GM18858 (cell line): Measurements from ENCODE around the gene SENP6.
"Not testable (repeated sequence)": the region's sequence is repeated elsewhere in the genome, so short reads cannot be mapped to it uniquely, and the experiment has no call there.

ENCODE experiments used
- ATAC-seq: cut with Tn5 transposase; IDR thresholded peaks from one replicate; pipeline ENCODE4 v1.9.1; 2021; ENCODE audit not compliant: unreplicated experiment

SENP6 gene

GRCh38 chr6:75605635-75606034, 4.0 kb downstream of the SENP6 start:
- ATAC-seq: no peak

GRCh38 chr6:75608304-75608703, 6.6 kb downstream of the SENP6 start:
- ATAC-seq: no peak

DNA sequence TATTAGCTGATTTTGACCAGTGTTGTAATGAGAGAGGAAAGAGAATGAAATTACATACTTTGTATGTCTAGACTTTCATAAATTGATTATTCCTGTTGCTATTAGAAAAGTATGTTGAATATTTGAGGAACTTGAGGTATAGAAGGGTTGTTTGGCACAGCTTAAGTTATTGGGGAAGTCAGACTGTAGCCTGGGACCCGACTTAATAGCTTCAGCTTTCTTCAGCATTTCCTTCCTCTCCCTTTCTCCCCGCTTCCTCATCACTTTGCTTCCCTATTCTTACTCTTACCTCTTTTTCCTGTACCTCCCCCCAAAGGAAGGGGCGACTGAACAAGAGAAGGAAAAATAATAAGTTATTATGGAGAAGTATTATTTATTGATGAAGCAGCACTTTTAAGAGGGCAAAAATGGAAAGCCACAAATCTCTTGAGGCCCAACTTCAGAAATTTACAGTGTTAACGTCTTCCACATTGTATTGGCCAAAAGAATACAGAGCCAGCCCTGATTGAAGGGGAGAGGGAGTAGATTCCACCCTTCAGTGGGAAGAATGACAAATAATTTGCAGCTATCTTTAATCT, 7.4 kb downstream of the SENP6 start:
- ATAC-seq: no peak

- no peak for ATAC-seq
Observed at GRCh38 chr6:75609639-75610590, 8.2 kb downstream of the SENP6 start.

DNA sequence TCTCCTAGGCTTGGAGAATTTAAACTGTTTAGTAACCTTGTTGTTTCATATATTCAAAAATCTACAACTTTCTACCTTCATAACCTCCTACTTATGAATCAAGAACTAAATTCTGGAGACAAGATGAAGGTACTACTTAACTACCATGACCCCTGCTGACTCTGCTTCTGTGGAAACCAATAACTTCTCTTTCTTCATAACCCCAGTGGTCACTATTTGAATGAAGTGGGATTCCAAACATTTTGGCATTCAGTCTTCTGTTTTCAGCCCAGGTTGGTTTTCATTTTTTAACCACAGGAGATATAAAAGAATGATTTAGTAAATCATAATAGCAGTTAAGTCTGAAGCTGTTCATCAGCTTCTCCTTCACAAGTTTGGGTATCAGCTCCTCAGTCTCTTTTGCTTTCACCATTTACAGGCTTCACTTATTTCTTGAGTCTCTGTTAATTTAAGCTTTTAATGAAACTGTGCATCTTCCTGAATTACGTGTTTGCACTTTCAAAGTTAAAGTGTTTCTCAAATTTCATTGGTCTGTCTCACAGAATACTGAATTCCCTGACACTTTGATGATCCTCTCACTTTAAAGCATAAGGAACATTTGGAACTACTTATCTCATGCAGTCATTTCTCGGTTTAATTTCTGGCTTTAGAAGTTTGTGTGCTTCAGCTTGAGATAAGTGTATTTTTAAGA, 9.5 kb downstream of the SENP6 start:
- ATAC-seq: no peak

GRCh38 chr6:75611702-75612375, 10.2 kb downstream of the SENP6 start:
- ATAC-seq: peak; percentile 45

- peak; percentile 11 for ATAC-seq
Observed at GRCh38 chr6:75612434-75612833, 10.8 kb downstream of the SENP6 start.

DNA sequence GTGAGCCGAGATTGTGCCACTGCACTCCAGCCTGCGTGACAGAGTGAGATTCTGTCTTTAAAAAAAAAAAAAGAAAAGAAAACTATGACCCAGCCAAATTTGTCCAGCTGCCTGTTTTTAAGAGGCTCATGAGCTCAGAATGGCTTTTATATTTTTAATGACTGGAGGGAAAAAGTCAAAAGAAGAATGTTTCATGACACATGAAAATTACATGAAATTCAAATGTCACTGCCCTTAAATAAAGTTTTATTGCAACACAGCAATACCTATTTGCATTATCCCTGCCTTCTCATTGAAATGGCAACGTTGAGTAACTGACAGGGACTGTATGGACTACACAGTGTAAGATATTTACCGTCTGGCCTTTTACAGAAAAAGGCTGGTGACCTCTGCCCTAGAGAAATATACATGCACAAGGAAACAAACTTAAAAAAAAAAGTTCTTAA, 11.4 kb downstream of the SENP6 start:
- no peak for ATAC-seq

DNA sequence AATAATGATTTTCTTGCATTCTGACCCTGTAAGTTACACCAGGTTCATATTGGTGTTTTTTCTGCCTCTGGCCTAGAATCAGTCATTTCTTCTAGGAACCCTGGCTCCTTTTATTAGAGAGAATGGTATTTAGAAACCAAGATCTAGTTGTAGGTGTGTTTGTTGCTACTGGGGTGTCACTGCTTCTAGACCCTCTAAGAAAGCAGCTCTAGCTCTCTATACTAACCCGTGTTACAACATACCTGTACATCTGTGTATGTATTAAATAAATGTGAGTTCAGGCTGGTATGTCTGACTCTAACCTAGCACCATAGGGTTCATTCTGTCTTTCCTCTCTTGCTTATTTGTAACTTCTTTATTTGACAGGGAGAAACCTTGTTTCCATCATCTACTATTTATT, 16.8 kb downstream of the SENP6 start:
- ATAC-seq: no peak

GRCh38 chr6:75619230-75619899, 17.7 kb downstream of the SENP6 start:
- ATAC-seq: no peak

- no peak for ATAC-seq
Observed at GRCh38 chr6:75620381-75621304, 19.0 kb downstream of the SENP6 start.

- no peak for ATAC-seq
Observed at GRCh38 chr6:75621846-75622245, 20.2 kb downstream of the SENP6 start.

GRCh38 chr6:75623491-75623890, 21.8 kb downstream of the SENP6 start:
- no peak for ATAC-seq

- no peak for ATAC-seq
Observed at GRCh38 chr6:75624335-75624734, 22.7 kb downstream of the SENP6 start.

GRCh38 chr6:75624988-75625387, 23.3 kb downstream of the SENP6 start:
- no peak for ATAC-seq

GRCh38 chr6:75626561-75626960, 24.9 kb downstream of the SENP6 start:
- ATAC-seq: no peak

DNA sequence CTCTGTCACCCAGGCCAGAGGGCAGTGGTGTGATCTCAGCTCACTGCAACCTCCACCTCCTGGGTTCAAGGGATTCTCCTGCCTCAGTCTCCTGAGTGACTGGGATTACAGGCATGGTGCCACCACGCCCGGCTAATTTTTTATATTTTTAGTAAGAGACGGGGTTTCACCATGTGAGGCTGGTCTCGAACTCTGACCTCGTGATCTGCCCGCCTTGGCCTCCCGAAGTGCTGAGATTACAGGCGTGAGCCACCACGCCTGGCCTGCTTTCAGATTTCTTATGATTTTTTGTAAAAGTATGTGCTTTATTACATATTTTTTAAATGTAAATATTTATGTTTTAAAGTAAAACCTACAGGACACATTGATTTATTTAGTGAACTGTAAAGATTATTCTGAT, 26.0 kb downstream of the SENP6 start:
- ATAC-seq: not testable (repeated sequence)

GRCh38 chr6:75631859-75632635, 30.4 kb downstream of the SENP6 start:
- ATAC-seq: no peak

- no peak for ATAC-seq
Observed at GRCh38 chr6:75633045-75633444, 31.4 kb downstream of the SENP6 start.
